Measurements from ENCODE around the gene SCNN1G.
A peak's percentile ranks its signal among the peaks of the same experiment; 100 is the strongest.

SCNN1G gene

DNA sequence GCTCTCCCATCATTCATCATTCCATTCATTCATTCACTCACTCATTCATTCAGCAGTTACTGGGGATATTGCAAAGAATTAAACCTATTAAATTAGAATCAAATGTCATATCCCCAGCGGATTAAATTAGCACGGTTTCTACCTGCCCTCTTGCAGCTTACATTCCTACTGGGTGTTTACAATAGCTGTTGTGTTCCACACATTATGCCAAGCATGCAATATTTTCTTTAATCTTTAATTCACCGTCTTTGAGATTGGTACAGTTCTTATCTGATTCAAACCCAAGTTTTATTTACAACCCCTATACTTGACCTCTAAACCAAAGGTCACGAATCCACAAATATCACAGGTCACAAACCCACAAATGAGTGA lies 32.6 kb upstream of the SCNN1G start:
- H3K4me2 ChIP-seq (ENCODE audit: insufficient read depth, low read length), result peak overlapping the region; percentile 82
- H2AFZ ChIP-seq (ENCODE audit: low read depth, low read length), result peak overlapping the region; percentile 97
- H3K27ac ChIP-seq (ENCODE audit: low read length), result no peak overlapping the region; the same call in 1 of the 2 replicates
- peak overlapping the region; percentile 18 to 70; a peak in 3 of 4 replicates for H3K4me3 ChIP-seq (ENCODE audit: low read depth in 1 of 2, low read length in 2 of 2)
- peaks cover 30% of the 10 kb centered on the region for H3K79me2 ChIP-seq (ENCODE audit: insufficient read depth, low read length)
- DNase-seq (no peak), ATAC-seq (ENCODE audit: insufficient read depth, low read depth) (no peak)
- no peaks in the 10 kb centered on the region for H3K36me3 ChIP-seq (ENCODE audit: insufficient read depth, low read length)
- peaks cover 11% of the 10 kb centered on the region for H4K20me1 ChIP-seq (ENCODE audit: insufficient read depth, low read length)
- TF ChIP-seq CTCF (IDR thresholded peaks at IDR 0.05; ENCODE audit: borderline replicate concordance, extremely low read depth, low read length, poor library complexity, severe bottlenecking), result no peak
- no peak for TF ChIP-seq EZH2 (IDR thresholded peaks at IDR 0.05; ENCODE audit: borderline replicate concordance, low read depth, low read length, severe bottlenecking)
- no peaks in the 10 kb centered on the region for H3K27me3 ChIP-seq (ENCODE audit: insufficient read depth, low read length, poor library complexity)
- peak overlapping the region; percentile 60 for H3K9ac ChIP-seq (ENCODE audit: low read depth, low read length)
- peaks cover 36% of the 10 kb centered on the region for H3K4me1 ChIP-seq (ENCODE audit: insufficient read depth, low read length)
- no peaks in the 10 kb centered on the region for H3K9me3 ChIP-seq (ENCODE audit: insufficient read depth, low read length, severe bottlenecking)

DNA sequence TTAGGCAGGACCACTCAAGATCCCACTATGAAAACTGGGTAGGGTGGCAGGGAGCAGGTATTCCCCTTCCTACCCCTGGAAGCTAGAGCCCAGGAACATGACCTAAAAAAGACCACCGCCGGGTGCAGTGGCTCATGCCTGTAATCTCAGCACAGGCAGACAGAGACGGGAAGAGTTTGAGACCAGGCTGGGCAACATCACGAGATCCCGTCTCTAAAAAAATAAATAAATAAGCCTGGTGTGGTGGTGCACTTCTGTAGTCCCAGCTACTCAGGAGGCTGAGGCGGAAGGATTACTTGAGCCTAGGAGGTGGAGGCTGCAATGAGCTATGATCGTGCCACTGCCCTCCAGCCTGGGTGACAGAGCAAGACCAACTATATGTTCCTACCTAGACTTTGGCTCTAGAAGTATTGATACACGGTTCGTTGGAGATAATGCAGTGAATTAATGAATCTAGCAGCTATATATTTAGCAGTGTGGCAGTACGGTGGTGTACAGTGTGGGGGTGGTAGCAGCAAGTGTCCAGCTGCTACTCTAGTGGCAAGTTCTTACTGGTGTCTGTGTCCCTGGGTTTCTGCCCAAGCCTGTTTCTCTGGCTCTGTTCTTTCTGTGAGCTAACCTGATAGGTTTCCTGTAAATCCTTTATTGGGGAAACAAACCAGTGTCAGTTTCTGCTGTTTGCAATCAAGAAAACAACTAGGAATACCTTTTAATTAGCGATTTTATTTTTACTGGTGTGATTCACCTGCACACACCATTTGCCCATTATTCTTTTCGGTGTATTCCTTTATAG lies 30.0 kb upstream of the SCNN1G start:
- no peak overlapping the region for H3K4me3 ChIP-seq (ENCODE audit: low read depth in 1 of 2, low read length in 2 of 2)
- no peak for TF ChIP-seq EZH2 (IDR thresholded peaks at IDR 0.05; ENCODE audit: borderline replicate concordance, low read depth, low read length, severe bottlenecking)
- no peak for TF ChIP-seq CTCF (IDR thresholded peaks at IDR 0.05; ENCODE audit: borderline replicate concordance, extremely low read depth, low read length, poor library complexity, severe bottlenecking)
- H3K27me3 ChIP-seq (ENCODE audit: insufficient read depth, low read length, poor library complexity), result no peaks in the 10 kb centered on the region
- no peak overlapping the region for H3K4me2 ChIP-seq (ENCODE audit: insufficient read depth, low read length)
- H3K9ac ChIP-seq (ENCODE audit: low read depth, low read length), result no peak overlapping the region
- no peaks in the 10 kb centered on the region for H4K20me1 ChIP-seq (ENCODE audit: insufficient read depth, low read length)
- no peak for DNase-seq
- no peaks in the 10 kb centered on the region for H3K9me3 ChIP-seq (ENCODE audit: insufficient read depth, low read length, severe bottlenecking)
- H3K79me2 ChIP-seq (ENCODE audit: insufficient read depth, low read length), result peaks cover 11% of the 10 kb centered on the region
- no peak overlapping the region for H2AFZ ChIP-seq (ENCODE audit: low read depth, low read length)
- no peaks in the 10 kb centered on the region for H3K36me3 ChIP-seq (ENCODE audit: insufficient read depth, low read length)
- ATAC-seq (ENCODE audit: insufficient read depth, low read depth), result no peak
- H3K4me1 ChIP-seq (ENCODE audit: insufficient read depth, low read length), result peaks cover 30% of the 10 kb centered on the region
- H3K27ac ChIP-seq (ENCODE audit: low read length), result no peak overlapping the region

- TF ChIP-seq EZH2 (IDR thresholded peaks at IDR 0.05; ENCODE audit: borderline replicate concordance, low read depth, low read length, severe bottlenecking), result no peak
- TF ChIP-seq CTCF (IDR thresholded peaks at IDR 0.05; ENCODE audit: borderline replicate concordance, extremely low read depth, low read length, poor library complexity, severe bottlenecking), result peak; percentile 48
- DNase-seq, result no peak
Measured at GRCh38 chr16:23155445-23156049, 27.0 kb upstream of the SCNN1G start.

More at GRCh38 chr16:23155445-23156049, 27.0 kb upstream of the SCNN1G start:
- no peaks in the 10 kb centered on the region for H3K79me2 ChIP-seq (ENCODE audit: insufficient read depth, low read length)
- no peaks in the 10 kb centered on the region for H3K9me3 ChIP-seq (ENCODE audit: insufficient read depth, low read length, severe bottlenecking)
- no peak for ATAC-seq (ENCODE audit: insufficient read depth, low read depth)
- H3K9ac ChIP-seq (ENCODE audit: low read depth, low read length), result no peak overlapping the region
- no peak overlapping the region for H3K4me3 ChIP-seq (ENCODE audit: low read depth in 1 of 2, low read length in 2 of 2)
- H3K27ac ChIP-seq (ENCODE audit: low read length), result no peak overlapping the region
- H4K20me1 ChIP-seq (ENCODE audit: insufficient read depth, low read length), result no peaks in the 10 kb centered on the region
- no peak overlapping the region for H2AFZ ChIP-seq (ENCODE audit: low read depth, low read length)
- H3K27me3 ChIP-seq (ENCODE audit: insufficient read depth, low read length, poor library complexity), result no peaks in the 10 kb centered on the region
- no peak overlapping the region for H3K4me2 ChIP-seq (ENCODE audit: insufficient read depth, low read length)
- H3K36me3 ChIP-seq (ENCODE audit: insufficient read depth, low read length), result no peaks in the 10 kb centered on the region
- H3K4me1 ChIP-seq (ENCODE audit: insufficient read depth, low read length), result peaks cover 11% of the 10 kb centered on the region
